Measurements from ENCODE around the gene STK16. TPM values are rescaled to one million over a fixed set of nuclear protein-coding genes. Genes with fewer than 3 reads are reported as not detected.

The STK16 gene
- total and polyA plus RNA-seq, 2 of the 13 experiments (the other 11 are each of a cell fraction or from before 2014, with no cell fraction given): 28.0 to 50.9 TPM

DNA sequence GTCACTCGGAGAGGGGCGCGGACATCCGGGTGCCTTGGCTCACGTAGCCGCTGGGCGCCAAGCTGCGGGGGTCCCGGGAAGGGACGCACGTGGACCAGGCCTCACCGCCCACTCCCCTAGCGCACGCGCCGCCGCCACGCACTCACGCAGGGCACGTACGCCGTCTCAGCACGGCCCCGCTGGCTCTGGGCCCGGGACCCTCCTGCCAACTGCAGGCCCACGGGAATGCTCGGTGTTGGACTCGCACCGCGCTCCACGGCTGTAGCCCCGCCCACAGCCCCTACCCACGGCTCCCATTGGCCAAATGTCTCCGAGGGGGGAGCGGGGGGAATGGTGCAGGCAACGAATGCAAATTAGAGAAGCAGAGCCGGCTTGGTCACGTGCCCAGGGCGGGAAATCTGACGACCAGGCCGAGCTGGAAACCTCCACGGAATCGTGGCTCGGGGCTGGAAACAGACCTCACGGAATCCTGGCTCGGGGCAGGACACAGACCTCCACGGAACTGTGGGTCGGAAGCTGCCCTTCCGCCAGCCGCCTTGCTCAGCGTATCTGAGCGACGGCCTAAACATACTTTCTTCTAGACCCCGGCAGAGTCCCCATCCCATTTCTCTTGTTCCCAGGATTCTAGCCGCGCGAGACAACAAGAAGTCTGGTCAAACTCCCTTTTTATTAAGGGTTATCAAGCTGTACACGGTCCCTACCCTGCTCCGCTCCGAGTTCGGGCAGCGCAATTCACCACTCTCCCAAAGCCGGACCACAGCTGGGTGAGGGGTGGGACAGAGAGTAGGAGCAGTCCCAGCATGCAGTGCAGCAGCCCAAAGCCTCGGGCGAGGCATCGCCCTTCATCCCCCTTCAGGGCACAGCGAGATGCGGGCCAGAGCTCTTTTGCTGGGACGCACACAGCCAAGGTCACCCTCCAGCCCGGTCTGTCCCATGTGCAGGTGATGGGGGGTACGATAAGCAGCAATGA lies 26.3 kb upstream of the STK16 start, which contains the start of gene ABCB6 (continued):
- TF ChIP-seq NFIC (IDR thresholded peaks at IDR 0.05; ENCODE audit: low read length) (no peak; the same call in 1 of the 2 replicates), HMGA1 (CRISPR knock-in tag; conservative IDR thresholded peaks at IDR 0.05) (no peak), ZBTB38 (CRISPR knock-in tag; IDR thresholded peaks at IDR 0.05) (peak; percentile 93), JUN (CRISPR knock-in tag; IDR thresholded peaks at IDR 0.05) (peak; percentile 63; the same call in 1 of the 2 replicates), BRD4 (CRISPR knock-in tag; IDR thresholded peaks at IDR 0.05) (peak; percentile 97; the same call in 1 of the 2 replicates), TBL1XR1 (IDR thresholded peaks at IDR 0.05; ENCODE audit: borderline replicate concordance, low read length, partially characterized antibody) (no peak), THAP11 (CRISPR knock-in tag; IDR thresholded peaks at IDR 0.05) (peak; percentile 81), ZNF879 (CRISPR knock-in tag; IDR thresholded peaks at IDR 0.05) (peak; percentile 89), SAP130 (CRISPR knock-in tag; IDR thresholded peaks at IDR 0.05; ENCODE audit: low read depth) (peak; percentile 99), TARDBP (CRISPR knock-in tag; IDR thresholded peaks at IDR 0.05) (peak; percentile 95), ZNF670 (CRISPR knock-in tag; IDR thresholded peaks at IDR 0.05; ENCODE audit: borderline replicate concordance) (no peak), KDM5B (CRISPR knock-in tag; IDR thresholded peaks at IDR 0.05; ENCODE audit: borderline replicate concordance) (peak; percentile 100), PAWR (CRISPR knock-in tag; IDR thresholded peaks at IDR 0.05; ENCODE audit: borderline replicate concordance) (no peak), NFRKB (IDR thresholded peaks at IDR 0.05) (no peak), ZKSCAN5 (CRISPR knock-in tag; IDR thresholded peaks at IDR 0.05) (no peak), ZNF33B (CRISPR knock-in tag; IDR thresholded peaks at IDR 0.05) (peak; percentile 84; the same call in 1 of the 2 replicates)
- TF ChIP-seq, protein P1, sequence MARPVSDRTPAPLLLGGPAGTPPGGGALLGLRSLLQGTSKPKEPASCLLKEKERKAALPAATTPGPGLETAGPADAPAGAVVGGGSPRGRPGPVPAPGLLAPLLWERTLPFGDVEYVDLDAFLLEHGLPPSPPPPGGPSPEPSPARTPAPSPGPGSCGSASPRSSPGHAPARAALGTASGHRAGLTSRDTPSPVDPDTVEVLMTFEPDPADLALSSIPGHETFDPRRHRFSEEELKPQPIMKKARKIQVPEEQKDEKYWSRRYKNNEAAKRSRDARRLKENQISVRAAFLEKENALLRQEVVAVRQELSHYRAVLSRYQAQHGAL (CRISPR knock-in tag; IDR thresholded peaks at IDR 0.05; ENCODE audit: not compliant biosample characterization): peak; percentile 12
- TF ChIP-seq, protein P2, sequence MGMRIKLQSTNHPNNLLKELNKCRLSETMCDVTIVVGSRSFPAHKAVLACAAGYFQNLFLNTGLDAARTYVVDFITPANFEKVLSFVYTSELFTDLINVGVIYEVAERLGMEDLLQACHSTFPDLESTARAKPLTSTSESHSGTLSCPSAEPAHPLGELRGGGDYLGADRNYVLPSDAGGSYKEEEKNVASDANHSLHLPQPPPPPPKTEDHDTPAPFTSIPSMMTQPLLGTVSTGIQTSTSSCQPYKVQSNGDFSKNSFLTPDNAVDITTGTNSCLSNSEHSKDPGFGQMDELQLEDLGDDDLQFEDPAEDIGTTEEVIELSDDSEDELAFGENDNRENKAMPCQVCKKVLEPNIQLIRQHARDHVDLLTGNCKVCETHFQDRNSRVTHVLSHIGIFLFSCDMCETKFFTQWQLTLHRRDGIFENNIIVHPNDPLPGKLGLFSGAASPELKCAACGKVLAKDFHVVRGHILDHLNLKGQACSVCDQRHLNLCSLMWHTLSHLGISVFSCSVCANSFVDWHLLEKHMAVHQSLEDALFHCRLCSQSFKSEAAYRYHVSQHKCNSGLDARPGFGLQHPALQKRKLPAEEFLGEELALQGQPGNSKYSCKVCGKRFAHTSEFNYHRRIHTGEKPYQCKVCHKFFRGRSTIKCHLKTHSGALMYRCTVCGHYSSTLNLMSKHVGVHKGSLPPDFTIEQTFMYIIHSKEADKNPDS (CRISPR knock-in tag; IDR thresholded peaks at IDR 0.05): peak; percentile 87; the same call in 1 of the 2 replicates
- TF ChIP-seq, protein P3, sequence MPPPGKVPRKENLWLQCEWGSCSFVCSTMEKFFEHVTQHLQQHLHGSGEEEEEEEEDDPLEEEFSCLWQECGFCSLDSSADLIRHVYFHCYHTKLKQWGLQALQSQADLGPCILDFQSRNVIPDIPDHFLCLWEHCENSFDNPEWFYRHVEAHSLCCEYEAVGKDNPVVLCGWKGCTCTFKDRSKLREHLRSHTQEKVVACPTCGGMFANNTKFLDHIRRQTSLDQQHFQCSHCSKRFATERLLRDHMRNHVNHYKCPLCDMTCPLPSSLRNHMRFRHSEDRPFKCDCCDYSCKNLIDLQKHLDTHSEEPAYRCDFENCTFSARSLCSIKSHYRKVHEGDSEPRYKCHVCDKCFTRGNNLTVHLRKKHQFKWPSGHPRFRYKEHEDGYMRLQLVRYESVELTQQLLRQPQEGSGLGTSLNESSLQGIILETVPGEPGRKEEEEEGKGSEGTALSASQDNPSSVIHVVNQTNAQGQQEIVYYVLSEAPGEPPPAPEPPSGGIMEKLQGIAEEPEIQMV (CRISPR knock-in tag; IDR thresholded peaks at IDR 0.05; ENCODE audit: low read depth): peak; percentile 40; the same call in 1 of the 2 replicates
- TF ChIP-seq, protein P4, sequence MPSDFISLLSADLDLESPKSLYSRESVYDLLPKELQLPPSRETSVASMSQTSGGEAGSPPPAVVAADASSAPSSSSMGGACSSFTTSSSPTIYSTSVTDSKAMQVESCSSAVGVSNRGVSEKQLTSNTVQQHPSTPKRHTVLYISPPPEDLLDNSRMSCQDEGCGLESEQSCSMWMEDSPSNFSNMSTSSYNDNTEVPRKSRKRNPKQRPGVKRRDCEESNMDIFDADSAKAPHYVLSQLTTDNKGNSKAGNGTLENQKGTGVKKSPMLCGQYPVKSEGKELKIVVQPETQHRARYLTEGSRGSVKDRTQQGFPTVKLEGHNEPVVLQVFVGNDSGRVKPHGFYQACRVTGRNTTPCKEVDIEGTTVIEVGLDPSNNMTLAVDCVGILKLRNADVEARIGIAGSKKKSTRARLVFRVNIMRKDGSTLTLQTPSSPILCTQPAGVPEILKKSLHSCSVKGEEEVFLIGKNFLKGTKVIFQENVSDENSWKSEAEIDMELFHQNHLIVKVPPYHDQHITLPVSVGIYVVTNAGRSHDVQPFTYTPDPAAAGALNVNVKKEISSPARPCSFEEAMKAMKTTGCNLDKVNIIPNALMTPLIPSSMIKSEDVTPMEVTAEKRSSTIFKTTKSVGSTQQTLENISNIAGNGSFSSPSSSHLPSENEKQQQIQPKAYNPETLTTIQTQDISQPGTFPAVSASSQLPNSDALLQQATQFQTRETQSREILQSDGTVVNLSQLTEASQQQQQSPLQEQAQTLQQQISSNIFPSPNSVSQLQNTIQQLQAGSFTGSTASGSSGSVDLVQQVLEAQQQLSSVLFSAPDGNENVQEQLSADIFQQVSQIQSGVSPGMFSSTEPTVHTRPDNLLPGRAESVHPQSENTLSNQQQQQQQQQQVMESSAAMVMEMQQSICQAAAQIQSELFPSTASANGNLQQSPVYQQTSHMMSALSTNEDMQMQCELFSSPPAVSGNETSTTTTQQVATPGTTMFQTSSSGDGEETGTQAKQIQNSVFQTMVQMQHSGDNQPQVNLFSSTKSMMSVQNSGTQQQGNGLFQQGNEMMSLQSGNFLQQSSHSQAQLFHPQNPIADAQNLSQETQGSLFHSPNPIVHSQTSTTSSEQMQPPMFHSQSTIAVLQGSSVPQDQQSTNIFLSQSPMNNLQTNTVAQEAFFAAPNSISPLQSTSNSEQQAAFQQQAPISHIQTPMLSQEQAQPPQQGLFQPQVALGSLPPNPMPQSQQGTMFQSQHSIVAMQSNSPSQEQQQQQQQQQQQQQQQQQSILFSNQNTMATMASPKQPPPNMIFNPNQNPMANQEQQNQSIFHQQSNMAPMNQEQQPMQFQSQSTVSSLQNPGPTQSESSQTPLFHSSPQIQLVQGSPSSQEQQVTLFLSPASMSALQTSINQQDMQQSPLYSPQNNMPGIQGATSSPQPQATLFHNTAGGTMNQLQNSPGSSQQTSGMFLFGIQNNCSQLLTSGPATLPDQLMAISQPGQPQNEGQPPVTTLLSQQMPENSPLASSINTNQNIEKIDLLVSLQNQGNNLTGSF (CRISPR knock-in tag; IDR thresholded peaks at IDR 0.05): peak; percentile 75
